Tibial nerve (tissue), 3 donors: Measurements from ENCODE around the gene ECEL1.

Source experiments
- POLR2A ChIP-seq, 2 donors: fragments of 450-650 bp; IDR thresholded peaks; one replicate each; pipeline ENCODE4 v1.6.1; 2017; ENCODE audit warnings: antibody characterized with exemption in 2 of 2, mild to moderate bottlenecking in 2 of 2, moderate library complexity in 2 of 2
- TF ChIP-seq, protein P1 (sequence below), 5 experiments: fragments of 200-600 bp in 3 of 5; fragments of 450-650 bp in 2 of 5; sonication (generic) in 3 of 5; IDR thresholded peaks; one replicate each; pipeline ENCODE4 v1.5.1; 2016 to 2019; ENCODE audit warnings: antibody characterized with exemption in 5 of 5, mild to moderate bottlenecking in 3 of 5, moderate library complexity in 2 of 5

DNA sequence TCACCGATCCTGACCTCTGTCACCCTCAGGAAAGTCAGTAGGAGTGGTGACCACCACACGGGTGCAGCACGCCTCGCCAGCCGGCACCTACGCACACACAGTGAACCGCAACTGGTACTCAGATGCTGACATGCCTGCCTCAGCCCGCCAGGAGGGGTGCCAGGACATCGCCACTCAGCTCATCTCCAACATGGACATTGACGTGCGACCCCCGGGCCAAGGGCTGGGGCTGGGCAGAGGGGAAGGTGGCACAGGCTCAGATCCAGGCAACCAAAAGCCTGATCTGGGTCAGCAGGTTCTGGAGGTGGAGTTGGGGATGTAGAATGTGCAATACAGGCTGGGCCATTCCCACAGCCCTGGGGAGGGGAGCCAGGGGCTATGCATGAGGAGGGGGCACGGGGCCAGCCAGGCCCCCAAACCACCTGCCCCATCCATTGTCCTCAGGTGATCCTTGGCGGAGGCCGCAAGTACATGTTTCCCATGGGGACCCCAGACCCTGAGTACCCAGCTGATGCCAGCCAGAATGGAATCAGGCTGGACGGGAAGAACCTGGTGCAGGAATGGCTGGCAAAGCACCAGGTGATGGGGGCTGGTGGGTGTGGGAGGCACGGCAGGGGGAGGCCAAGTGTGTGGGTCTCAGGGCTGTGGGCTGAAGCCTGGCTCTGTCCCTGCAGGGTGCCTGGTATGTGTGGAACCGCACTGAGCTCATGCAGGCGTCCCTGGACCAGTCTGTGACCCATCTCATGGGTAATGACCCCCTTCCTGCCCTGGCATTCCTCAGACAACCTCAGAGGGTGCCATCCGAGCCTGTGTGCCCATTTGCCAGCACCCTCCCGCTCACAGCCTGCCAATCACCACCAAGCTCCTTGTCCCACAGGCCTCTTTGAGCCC lies 30.3 kb downstream of the ECEL1 start:
- TF ChIP-seq, protein P1, sequence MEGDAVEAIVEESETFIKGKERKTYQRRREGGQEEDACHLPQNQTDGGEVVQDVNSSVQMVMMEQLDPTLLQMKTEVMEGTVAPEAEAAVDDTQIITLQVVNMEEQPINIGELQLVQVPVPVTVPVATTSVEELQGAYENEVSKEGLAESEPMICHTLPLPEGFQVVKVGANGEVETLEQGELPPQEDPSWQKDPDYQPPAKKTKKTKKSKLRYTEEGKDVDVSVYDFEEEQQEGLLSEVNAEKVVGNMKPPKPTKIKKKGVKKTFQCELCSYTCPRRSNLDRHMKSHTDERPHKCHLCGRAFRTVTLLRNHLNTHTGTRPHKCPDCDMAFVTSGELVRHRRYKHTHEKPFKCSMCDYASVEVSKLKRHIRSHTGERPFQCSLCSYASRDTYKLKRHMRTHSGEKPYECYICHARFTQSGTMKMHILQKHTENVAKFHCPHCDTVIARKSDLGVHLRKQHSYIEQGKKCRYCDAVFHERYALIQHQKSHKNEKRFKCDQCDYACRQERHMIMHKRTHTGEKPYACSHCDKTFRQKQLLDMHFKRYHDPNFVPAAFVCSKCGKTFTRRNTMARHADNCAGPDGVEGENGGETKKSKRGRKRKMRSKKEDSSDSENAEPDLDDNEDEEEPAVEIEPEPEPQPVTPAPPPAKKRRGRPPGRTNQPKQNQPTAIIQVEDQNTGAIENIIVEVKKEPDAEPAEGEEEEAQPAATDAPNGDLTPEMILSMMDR (IDR thresholded peaks at IDR 0.05), result no peak
- TF ChIP-seq POLR2A (IDR thresholded peaks at IDR 0.05), result no peak
